Measurements from ENCODE around the gene SPTSSA. TPM values are rescaled to one million over a fixed set of nuclear protein-coding genes. Genes with fewer than 3 reads are reported as not detected.
A peak's percentile ranks its signal among the peaks of the same experiment; 100 is the strongest.

SPTSSA gene
- total RNA-seq, 4 donors from 2014 or later, result 18.6 to 31.5 (median 28.1) TPM

DNA sequence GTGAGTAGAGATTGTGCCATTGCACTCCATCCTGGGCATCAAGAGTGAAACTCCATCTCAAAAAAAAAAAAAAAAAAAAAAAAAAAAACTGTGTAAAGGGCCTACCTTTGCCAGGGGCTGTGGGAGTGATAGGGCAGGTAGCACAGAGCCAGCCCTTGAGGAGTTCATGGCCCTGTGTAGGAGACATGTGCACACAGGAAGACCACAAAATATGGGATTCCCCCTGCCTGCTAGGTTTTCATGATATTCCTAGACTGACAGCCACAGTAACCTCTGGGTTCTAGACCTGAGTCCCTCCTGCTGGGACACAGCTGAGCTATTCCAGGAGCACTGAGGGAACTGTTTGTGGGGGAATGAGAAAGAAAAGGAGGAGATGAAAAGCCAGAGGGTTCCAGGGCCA, 8.3 kb upstream of the SPTSSA start:
- DNase-seq (ENCODE audit: low spot score in 2 of 2), result no peak
- no peaks in the 10 kb centered on the region for H3K27me3 ChIP-seq
- TF ChIP-seq, protein P1, sequence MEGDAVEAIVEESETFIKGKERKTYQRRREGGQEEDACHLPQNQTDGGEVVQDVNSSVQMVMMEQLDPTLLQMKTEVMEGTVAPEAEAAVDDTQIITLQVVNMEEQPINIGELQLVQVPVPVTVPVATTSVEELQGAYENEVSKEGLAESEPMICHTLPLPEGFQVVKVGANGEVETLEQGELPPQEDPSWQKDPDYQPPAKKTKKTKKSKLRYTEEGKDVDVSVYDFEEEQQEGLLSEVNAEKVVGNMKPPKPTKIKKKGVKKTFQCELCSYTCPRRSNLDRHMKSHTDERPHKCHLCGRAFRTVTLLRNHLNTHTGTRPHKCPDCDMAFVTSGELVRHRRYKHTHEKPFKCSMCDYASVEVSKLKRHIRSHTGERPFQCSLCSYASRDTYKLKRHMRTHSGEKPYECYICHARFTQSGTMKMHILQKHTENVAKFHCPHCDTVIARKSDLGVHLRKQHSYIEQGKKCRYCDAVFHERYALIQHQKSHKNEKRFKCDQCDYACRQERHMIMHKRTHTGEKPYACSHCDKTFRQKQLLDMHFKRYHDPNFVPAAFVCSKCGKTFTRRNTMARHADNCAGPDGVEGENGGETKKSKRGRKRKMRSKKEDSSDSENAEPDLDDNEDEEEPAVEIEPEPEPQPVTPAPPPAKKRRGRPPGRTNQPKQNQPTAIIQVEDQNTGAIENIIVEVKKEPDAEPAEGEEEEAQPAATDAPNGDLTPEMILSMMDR (IDR thresholded peaks at IDR 0.05), result no peak
- TF ChIP-seq EP300 (IDR thresholded peaks at IDR 0.05) (no peak), POLR2A (IDR thresholded peaks at IDR 0.05) (no peak), POLR2AphosphoS5 (IDR thresholded peaks at IDR 0.05) (no peak)
- H3K27ac ChIP-seq, result no peak overlapping the region
- H3K9me3 ChIP-seq, result no peaks in the 10 kb centered on the region
- H3K4me1 ChIP-seq, result no peaks in the 10 kb centered on the region
- no peaks in the 10 kb centered on the region for H3K36me3 ChIP-seq
- no peak overlapping the region for H3K4me3 ChIP-seq

DNA sequence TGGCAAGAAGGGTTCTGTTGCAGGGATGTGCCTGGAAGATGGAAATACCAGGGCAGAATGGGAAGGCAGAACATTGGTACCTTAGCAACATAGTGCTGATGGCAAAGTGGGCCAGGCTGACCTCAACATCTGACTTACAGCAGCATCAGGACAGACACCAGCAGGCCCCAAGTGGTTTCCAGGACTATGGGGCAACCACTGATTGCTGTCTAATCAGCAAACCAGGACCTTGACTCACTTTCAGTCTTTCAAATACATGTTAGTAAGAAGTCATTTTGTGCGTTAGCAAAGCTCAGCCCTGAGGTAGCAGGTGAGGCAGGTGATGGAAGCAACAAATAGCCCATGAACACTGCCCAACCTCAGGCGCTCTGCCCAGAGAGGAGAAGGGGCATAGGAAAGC, 4.7 kb upstream of the SPTSSA start:
- Histone ChIP-seq H3K9me3 (no peaks in the 10 kb centered on the region), H3K27ac (no peak overlapping the region), H3K4me1 (peaks cover 6% of the 10 kb centered on the region), H3K4me3 (no peak overlapping the region), H3K27me3 (no peaks in the 10 kb centered on the region), H3K36me3 (no peaks in the 10 kb centered on the region)
- no peak for DNase-seq (ENCODE audit: low spot score in 2 of 2)
- TF ChIP-seq, protein P1 (IDR thresholded peaks at IDR 0.05), result no peak
- no peak for TF ChIP-seq EP300 (IDR thresholded peaks at IDR 0.05)
- no peak for TF ChIP-seq POLR2AphosphoS5 (IDR thresholded peaks at IDR 0.05)
- TF ChIP-seq POLR2A (IDR thresholded peaks at IDR 0.05), result no peak
- 92% methylated on average over 2 of the region's 2 CpGs for WGBS

- no peaks in the 10 kb centered on the region for H3K9me3 ChIP-seq
- no peak for TF ChIP-seq EP300 (IDR thresholded peaks at IDR 0.05)
- no peak for TF ChIP-seq POLR2AphosphoS5 (IDR thresholded peaks at IDR 0.05)
- TF ChIP-seq, protein P1 (IDR thresholded peaks at IDR 0.05), result no peak
- TF ChIP-seq POLR2A (IDR thresholded peaks at IDR 0.05), result no peak
- no peaks in the 10 kb centered on the region for H3K27me3 ChIP-seq
- WGBS, result 43% methylated on average over 2 of the region's 2 CpGs
- peaks cover 17% of the 10 kb centered on the region for H3K4me1 ChIP-seq
- no peak for DNase-seq (ENCODE audit: low spot score in 2 of 2)
- no peaks in the 10 kb centered on the region for H3K36me3 ChIP-seq
- no peak overlapping the region for H3K27ac ChIP-seq
- no peak overlapping the region for H3K4me3 ChIP-seq
Measured at GRCh38 chr14:34465069-34465859, 3.2 kb upstream of the SPTSSA start.

- WGBS, result 86% methylated on average over 1 of the region's 1 CpG
- TF ChIP-seq, protein P1 (IDR thresholded peaks at IDR 0.05), result no peak
- TF ChIP-seq POLR2A (IDR thresholded peaks at IDR 0.05) (no peak), POLR2AphosphoS5 (IDR thresholded peaks at IDR 0.05) (no peak)
- DNase-seq (ENCODE audit: low spot score in 2 of 2), result no peak
- Histone ChIP-seq H3K27me3 (no peaks in the 10 kb centered on the region), H3K4me3 (no peak overlapping the region), H3K36me3 (no peaks in the 10 kb centered on the region), H3K4me1 (peaks cover 23% of the 10 kb centered on the region), H3K9me3 (no peaks in the 10 kb centered on the region), H3K27ac (no peak overlapping the region)
Measured at GRCh38 chr14:34463598-34463961, 1.5 kb upstream of the SPTSSA start.

DNA sequence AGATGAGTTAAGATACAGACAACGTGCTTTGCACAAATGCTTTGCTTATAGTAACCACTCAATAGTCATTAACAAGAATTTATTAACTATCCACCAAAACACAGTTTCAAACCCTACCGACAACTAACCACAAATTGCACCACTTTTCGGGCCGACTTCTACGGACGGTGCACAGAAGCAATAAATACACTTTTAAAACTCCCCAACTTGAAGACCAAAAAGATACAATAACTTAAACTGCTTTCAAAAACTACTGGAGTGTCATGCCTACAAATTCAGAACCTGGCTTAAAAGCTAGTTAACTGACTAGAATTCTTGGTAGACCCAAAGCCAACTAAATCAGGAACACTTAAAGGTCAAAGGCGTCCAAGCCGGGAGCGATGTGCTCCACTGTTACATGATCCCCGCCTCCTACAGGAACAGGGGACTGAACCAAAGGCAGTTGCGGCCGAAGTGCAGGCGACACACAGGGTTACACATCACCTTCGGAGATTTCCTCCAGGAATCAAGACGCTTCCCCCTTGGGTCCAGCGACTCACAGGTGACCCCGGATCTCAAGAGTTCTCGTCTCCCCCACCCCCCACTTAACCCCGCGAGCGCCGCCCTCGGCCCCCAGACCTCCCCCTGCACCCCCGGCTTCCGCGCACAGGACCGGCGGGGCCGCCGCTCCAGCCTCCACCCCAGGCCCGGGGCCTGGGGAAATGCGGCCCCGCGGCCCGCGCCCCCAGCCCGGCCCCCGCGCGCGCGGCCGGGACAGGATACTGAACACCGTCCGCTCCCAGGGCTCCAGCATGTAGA, 507 bp downstream of the SPTSSA start:
- no peaks in the 10 kb centered on the region for H3K27me3 ChIP-seq
- H3K4me3 ChIP-seq, result peak overlapping the region; percentile 86
- no peak for TF ChIP-seq POLR2AphosphoS5 (IDR thresholded peaks at IDR 0.05)
- TF ChIP-seq, protein P1 (IDR thresholded peaks at IDR 0.05), result no peak
- TF ChIP-seq EP300 (IDR thresholded peaks at IDR 0.05), result no peak
- no peak for TF ChIP-seq POLR2A (IDR thresholded peaks at IDR 0.05)
- peak; percentile 74 to 81 for DNase-seq (ENCODE audit: low spot score in 2 of 2)
- WGBS, result under 1% methylated on average over 24 of the region's 45 CpGs
- no peaks in the 10 kb centered on the region for H3K9me3 ChIP-seq
- peaks cover under 1% of the 10 kb centered on the region for H3K36me3 ChIP-seq
- H3K27ac ChIP-seq, result peak overlapping the region; percentile 96
- H3K4me1 ChIP-seq, result peaks cover 23% of the 10 kb centered on the region

Data from suprapubic skin (tissue), 4 donors.